Body of pancreas (tissue), 4 donors: ENCODE data around the gene GMDS. TPM values are rescaled to one million over a fixed set of nuclear protein-coding genes. Genes with fewer than 3 reads are reported as not detected.

Source experiments
- ATAC-seq: fragments of 150-250 bp; one replicate; pipeline ENCODE4 v1.9.1; 2016
- DNase-seq, 4 donors: peaks; one replicate each; pipeline ENCODE4 v3.0.0-alpha.2; 2019
- H3K27ac ChIP-seq, 4 donors: fragments of 200-600 bp; sonication (generic); 1 replicate in 3 of 4; 2 replicates in 1 of 4; pipeline versions ENCODE4 v1.5.1 to v1.6.1; 2016 to 2019; ENCODE audit warnings: mild to moderate bottlenecking in 1 of 4, mixed read lengths in 1 of 4, moderate library complexity in 1 of 4
- H3K27me3 ChIP-seq, 2 donors: fragments of 200-600 bp; sonication (generic); one replicate each; pipeline ENCODE4 v1.6.0; 2016; ENCODE audit warnings: mild to moderate bottlenecking in 1 of 2
- H3K36me3 ChIP-seq, 2 donors: fragments of 200-600 bp; sonication (generic); replicated peaks in 1 of 2; 2 replicates each; pipeline ENCODE4 v1.5.1; 2016; ENCODE audit warnings: low read depth in 2 of 2; ENCODE audit not compliant: insufficient read depth in 1 of 2
- H3K4me1 ChIP-seq: fragments of 200-600 bp; sonication (generic); one replicate; pipeline ENCODE4 v1.6.0; 2016
- H3K4me3 ChIP-seq, 2 donors: fragments of 200-600 bp; sonication (generic); 1 replicate in 1 of 2; 2 replicates in 1 of 2; pipeline ENCODE4 v1.5.1; 2016 to 2019
- H3K9me3 ChIP-seq, 3 donors: fragments of 200-600 bp; sonication (generic); 1 replicate in 2 of 3; 2 replicates in 1 of 3; pipeline ENCODE4 v1.5.1; 2016
- CTCF ChIP-seq, 7 experiments: fragments of 450-650 bp in 4 of 7; fragments of 200-600 bp in 3 of 7; sonication (generic) in 3 of 7; IDR thresholded peaks; one replicate each; pipeline ENCODE4 v1.5.1; 2016 to 2019; ENCODE audit warnings: antibody characterized with exemption in 7 of 7
- POLR2A ChIP-seq, 3 donors: fragments of 450-650 bp; IDR thresholded peaks; one replicate each; pipeline ENCODE4 v1.6.1; 2016; ENCODE audit warnings: antibody characterized with exemption in 3 of 3, mild to moderate bottlenecking in 2 of 3
- WGBS, 2 donors: methylation state at CpG; one replicate each; pipeline ENCODE4 v1.1.5; 2017; 5-methylcytosine and 5-hydroxymethylcytosine counted together
- intact Hi-C: fragments of 100-400 bp; cut with DNase I; formaldehyde crosslinking; loops from one replicate; pipeline ENCODE4 v1.15.1; 2023
- total RNA-seq, 2 donors: library from RNA; depleted of rRNA; stranded (reverse); fragments of >200 nt; gene quantifications; one replicate each; pipeline ENCODE4 v1.1.0, GENCODE V29; 2016

The GMDS gene
- total RNA-seq, 2 donors from 2014 or later, result 34.5 to 63.3 TPM

GRCh38 chr6:2229742-2230141 is 15.7 kb downstream of the GMDS start:
- DNase-seq (no peak), ATAC-seq (no peak)
- Histone ChIP-seq H3K27ac (no peak overlapping the region), H3K9me3 (no peaks in the 10 kb centered on the region), H3K4me3 (no peak overlapping the region), H3K36me3 (no peaks in the 10 kb centered on the region), H3K4me1 (peaks cover 29% of the 10 kb centered on the region), H3K27me3 (no peaks in the 10 kb centered on the region)
- 88 to 91% methylated on average over 4 of the region's 4 CpGs for WGBS, 2 donors
- TF ChIP-seq POLR2A (IDR thresholded peaks at IDR 0.05) (no peak), CTCF (IDR thresholded peaks at IDR 0.05) (no peak)
- intact Hi-C loops, result no loop called here

GRCh38 chr6:2229039-2229438 is 16.4 kb downstream of the GMDS start:
- peaks cover 30% of the 10 kb centered on the region for H3K4me1 ChIP-seq
- no peak for DNase-seq
- 82 to 87% methylated on average over 4 of the region's 4 CpGs for WGBS, 2 donors
- no peak for ATAC-seq
- intact Hi-C loops, result no loop called here
- H3K9me3 ChIP-seq, result no peaks in the 10 kb centered on the region
- no peaks in the 10 kb centered on the region for H3K36me3 ChIP-seq
- no peaks in the 10 kb centered on the region for H3K27me3 ChIP-seq
- TF ChIP-seq POLR2A (IDR thresholded peaks at IDR 0.05), result no peak
- no peak for TF ChIP-seq CTCF (IDR thresholded peaks at IDR 0.05)
- no peak overlapping the region for H3K4me3 ChIP-seq
- no peak overlapping the region for H3K27ac ChIP-seq

GRCh38 chr6:2228392-2228791 is 17.0 kb downstream of the GMDS start:
- no peaks in the 10 kb centered on the region for H3K36me3 ChIP-seq
- ATAC-seq (no peak), DNase-seq (no peak)
- WGBS, 2 donors, result 78 to 91% methylated on average over 2 of the region's 2 CpGs
- H3K27me3 ChIP-seq, result no peaks in the 10 kb centered on the region
- H3K4me3 ChIP-seq, result no peak overlapping the region
- intact Hi-C loops, result no loop called here
- H3K27ac ChIP-seq, result no peak overlapping the region
- no peak for TF ChIP-seq CTCF (IDR thresholded peaks at IDR 0.05)
- no peak for TF ChIP-seq POLR2A (IDR thresholded peaks at IDR 0.05)
- no peaks in the 10 kb centered on the region for H3K9me3 ChIP-seq
- H3K4me1 ChIP-seq, result peaks cover 30% of the 10 kb centered on the region

- Histone ChIP-seq H3K9me3 (no peaks in the 10 kb centered on the region), H3K36me3 (no peaks in the 10 kb centered on the region), H3K27ac (no peak overlapping the region), H3K4me3 (no peak overlapping the region), H3K4me1 (peaks cover 41% of the 10 kb centered on the region), H3K27me3 (no peaks in the 10 kb centered on the region)
- ATAC-seq (no peak), DNase-seq (no peak)
- no peak for TF ChIP-seq POLR2A (IDR thresholded peaks at IDR 0.05)
- TF ChIP-seq CTCF (IDR thresholded peaks at IDR 0.05), result no peak
- WGBS, 2 donors, result 25 to 26% methylated on average over 2 of the region's 2 CpGs
- intact Hi-C loops, result no loop called here
Observed at GRCh38 chr6:2226775-2227174, 18.6 kb downstream of the GMDS start.
